Measurements from ENCODE around the gene SIVA1.

DNA sequence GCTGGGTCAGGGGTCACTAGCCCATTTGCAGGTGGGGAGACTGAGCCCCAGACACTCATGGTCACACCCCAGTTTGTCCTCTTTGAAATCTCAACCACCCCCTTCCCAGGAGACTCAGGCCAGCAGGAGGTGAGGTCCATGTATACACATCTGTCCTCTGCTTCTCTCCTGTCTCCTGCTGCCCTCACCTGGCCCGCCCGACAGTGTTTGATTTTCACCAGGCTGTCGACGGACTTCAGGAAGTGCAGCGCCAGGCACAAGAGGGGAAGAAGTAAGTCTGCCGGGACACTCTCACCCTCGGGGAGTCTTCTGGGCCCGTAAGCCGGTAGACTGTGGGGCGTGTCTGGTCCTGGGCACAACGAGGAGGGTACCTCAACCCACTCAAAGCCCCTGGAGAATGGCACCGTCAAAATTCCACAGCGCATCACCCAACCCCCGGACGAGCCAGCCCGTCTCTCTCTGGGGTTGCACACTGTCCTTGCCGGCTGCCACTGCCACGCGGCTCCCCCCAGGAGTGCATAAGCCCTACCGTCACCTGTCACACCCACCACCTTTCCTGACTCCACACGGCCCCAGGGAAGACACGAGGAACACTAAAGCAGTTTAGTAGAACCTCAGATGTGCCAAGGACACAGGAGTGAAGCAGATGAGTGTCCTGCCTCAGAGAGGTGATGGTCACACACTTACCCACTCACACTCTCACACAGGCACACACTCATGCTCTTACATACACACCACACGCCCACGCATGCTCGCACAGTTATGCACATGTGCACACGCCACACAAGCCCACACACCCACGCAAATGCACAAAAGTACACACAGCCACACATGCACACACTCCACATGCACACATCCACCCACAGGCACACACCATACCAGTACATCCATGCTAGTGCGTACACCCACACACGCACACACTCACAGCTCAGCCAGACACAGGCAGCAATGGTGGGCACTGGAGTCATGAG is 13.1 kb upstream of the SIVA1 start:
- TF ChIP-seq ZNF292 (tag by site-specific recombination; IDR thresholded peaks at IDR 0.05; ENCODE audit: borderline replicate concordance, low read depth) (no peak), ZNF23 (tag by site-specific recombination; IDR thresholded peaks at IDR 0.05; ENCODE audit: borderline replicate concordance) (no peak), TCF7L2 (IDR thresholded peaks at IDR 0.05; ENCODE audit: borderline replicate concordance, low read depth, low read length) (no peak), ZNF707 (tag by site-specific recombination; IDR thresholded peaks at IDR 0.05) (no peak), ZNF266 (tag by site-specific recombination; IDR thresholded peaks at IDR 0.05; ENCODE audit: low read depth) (no peak)
- TF ChIP-seq, protein P1, sequence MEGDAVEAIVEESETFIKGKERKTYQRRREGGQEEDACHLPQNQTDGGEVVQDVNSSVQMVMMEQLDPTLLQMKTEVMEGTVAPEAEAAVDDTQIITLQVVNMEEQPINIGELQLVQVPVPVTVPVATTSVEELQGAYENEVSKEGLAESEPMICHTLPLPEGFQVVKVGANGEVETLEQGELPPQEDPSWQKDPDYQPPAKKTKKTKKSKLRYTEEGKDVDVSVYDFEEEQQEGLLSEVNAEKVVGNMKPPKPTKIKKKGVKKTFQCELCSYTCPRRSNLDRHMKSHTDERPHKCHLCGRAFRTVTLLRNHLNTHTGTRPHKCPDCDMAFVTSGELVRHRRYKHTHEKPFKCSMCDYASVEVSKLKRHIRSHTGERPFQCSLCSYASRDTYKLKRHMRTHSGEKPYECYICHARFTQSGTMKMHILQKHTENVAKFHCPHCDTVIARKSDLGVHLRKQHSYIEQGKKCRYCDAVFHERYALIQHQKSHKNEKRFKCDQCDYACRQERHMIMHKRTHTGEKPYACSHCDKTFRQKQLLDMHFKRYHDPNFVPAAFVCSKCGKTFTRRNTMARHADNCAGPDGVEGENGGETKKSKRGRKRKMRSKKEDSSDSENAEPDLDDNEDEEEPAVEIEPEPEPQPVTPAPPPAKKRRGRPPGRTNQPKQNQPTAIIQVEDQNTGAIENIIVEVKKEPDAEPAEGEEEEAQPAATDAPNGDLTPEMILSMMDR (tag by site-specific recombination; IDR thresholded peaks at IDR 0.05): no peak
- TF ChIP-seq, protein P2, sequence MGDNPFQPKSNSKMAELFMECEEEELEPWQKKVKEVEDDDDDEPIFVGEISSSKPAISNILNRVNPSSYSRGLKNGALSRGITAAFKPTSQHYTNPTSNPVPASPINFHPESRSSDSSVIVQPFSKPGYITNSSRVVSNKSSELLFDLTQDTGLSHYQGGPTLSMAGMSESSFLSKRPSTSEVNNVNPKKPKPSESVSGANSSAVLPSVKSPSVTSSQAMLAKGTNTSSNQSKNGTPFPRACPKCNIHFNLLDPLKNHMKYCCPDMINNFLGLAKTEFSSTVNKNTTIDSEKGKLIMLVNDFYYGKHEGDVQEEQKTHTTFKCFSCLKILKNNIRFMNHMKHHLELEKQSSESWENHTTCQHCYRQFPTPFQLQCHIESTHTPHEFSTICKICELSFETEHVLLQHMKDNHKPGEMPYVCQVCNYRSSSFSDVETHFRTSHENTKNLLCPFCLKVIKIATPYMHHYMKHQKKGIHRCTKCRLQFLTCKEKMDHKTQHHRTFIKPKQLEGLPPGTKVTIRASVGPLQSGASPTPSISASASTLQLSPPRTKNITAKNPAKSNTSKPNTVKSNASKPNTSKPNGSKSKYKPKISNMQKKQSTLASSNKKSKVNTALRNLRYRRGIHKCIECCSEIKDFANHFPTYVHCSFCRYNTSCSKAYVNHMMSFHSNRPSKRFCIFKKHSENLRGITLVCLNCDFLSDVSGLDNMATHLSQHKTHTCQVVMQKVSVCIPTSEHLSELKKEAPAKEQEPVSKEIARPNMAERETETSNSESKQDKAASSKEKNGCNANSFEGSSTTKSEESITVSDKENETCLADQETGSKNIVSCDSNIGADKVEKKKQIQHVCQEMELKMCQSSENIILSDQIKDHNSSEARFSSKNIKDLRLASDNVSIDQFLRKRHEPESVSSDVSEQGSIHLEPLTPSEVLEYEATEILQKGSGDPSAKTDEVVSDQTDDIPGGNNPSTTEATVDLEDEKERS (tag by site-specific recombination; IDR thresholded peaks at IDR 0.05): no peak
